GM23338 (cell line): ENCODE results near the gene NFIC.

Experiments used
- EZH2 ChIP-seq: fragments of 200-600 bp; sonication (generic); IDR thresholded peaks from one replicate; pipeline ENCODE4 v1.8.0; 2017; ENCODE audit warnings: antibody characterized with exemption, mild to moderate bottlenecking, low read depth; ENCODE audit not compliant: unreplicated experiment
- EZH2phosphoT487 ChIP-seq: fragments of 200-600 bp; sonication (generic); IDR thresholded peaks from one replicate; pipeline ENCODE4 v1.8.1; 2018; ENCODE audit warnings: antibody characterized with exemption; ENCODE audit not compliant: unreplicated experiment
- JUNB ChIP-seq: IDR thresholded peaks from one replicate; pipeline ENCODE4 v1.6.1; 2016; ENCODE audit warnings: antibody characterized with exemption; ENCODE audit not compliant: unreplicated experiment
- NANOG ChIP-seq: IDR thresholded peaks from 2 replicates; pipeline ENCODE4 v1.6.1; 2016; ENCODE audit warnings: antibody characterized with exemption, borderline replicate concordance
- POLR2AphosphoS5 ChIP-seq: IDR thresholded peaks from 2 replicates; pipeline ENCODE4 v1.6.1; 2016; ENCODE audit warnings: antibody characterized with exemption, low read depth
- TF ChIP-seq, protein P1 (sequence below), 2 experiments: fragments of 200-600 bp in 1 of 2; sonication (generic) in 1 of 2; conservative IDR thresholded peaks; 2 replicates each; pipeline versions ENCODE4 v1.5.1 to v1.6.1; 2016 to 2017; ENCODE audit warnings: antibody characterized with exemption in 2 of 2, low read depth in 2 of 2, mild to moderate bottlenecking in 2 of 2, moderate library complexity in 1 of 2
- TF ChIP-seq, protein P2 (sequence below): IDR thresholded peaks from one replicate; pipeline ENCODE4 v1.6.1; 2018; ENCODE audit warnings: antibody characterized with exemption; ENCODE audit not compliant: unreplicated experiment
- TF ChIP-seq, protein P3 (sequence below): IDR thresholded peaks from 2 replicates; pipeline ENCODE4 v1.6.1; 2016; ENCODE audit warnings: antibody characterized with exemption
- TF ChIP-seq, protein P4 (sequence below): fragments of 250-450 bp; sonication (Bioruptor Pico); IDR thresholded peaks from 2 replicates; pipeline ENCODE4 v1.5.0; 2020; ENCODE audit warnings: mild to moderate bottlenecking, moderate library complexity

DNA sequence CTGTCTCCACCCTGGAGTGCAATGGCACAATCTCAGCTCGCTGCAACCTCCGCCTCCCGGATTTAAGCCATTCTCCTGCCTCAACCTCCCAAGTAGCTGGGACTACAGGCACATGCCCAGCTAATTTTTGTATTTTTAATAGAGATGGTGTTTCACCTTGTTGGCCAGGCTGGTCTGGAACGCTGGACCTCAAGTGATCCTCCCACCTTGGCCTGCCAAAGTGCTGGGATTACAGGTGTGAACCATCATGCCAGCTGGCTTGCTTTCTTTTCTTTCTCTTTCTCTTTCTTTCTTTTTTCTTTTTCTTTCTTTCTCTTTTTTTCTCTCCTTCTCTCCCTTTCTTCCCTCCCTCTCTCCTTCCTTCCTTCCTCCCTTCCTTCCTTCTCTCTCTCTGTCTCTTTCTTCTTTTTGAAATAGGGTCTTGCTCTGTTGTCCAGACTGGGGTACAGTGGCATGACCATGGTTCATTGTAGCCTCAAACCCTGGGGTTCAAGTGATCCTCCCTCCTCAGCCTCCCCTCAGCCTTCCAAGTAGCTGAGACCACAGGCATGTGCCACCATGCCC, 33.3 kb upstream of the NFIC start:
- TF ChIP-seq EZH2 (no peak), POLR2AphosphoS5 (no peak), EZH2phosphoT487 (no peak), NANOG (no peak), JUNB (no peak)
- TF ChIP-seq, protein P1, sequence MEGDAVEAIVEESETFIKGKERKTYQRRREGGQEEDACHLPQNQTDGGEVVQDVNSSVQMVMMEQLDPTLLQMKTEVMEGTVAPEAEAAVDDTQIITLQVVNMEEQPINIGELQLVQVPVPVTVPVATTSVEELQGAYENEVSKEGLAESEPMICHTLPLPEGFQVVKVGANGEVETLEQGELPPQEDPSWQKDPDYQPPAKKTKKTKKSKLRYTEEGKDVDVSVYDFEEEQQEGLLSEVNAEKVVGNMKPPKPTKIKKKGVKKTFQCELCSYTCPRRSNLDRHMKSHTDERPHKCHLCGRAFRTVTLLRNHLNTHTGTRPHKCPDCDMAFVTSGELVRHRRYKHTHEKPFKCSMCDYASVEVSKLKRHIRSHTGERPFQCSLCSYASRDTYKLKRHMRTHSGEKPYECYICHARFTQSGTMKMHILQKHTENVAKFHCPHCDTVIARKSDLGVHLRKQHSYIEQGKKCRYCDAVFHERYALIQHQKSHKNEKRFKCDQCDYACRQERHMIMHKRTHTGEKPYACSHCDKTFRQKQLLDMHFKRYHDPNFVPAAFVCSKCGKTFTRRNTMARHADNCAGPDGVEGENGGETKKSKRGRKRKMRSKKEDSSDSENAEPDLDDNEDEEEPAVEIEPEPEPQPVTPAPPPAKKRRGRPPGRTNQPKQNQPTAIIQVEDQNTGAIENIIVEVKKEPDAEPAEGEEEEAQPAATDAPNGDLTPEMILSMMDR (conservative IDR thresholded peaks at IDR 0.05; ENCODE audit: low read depth in 2 of 2), result no peak
- TF ChIP-seq, protein P2, sequence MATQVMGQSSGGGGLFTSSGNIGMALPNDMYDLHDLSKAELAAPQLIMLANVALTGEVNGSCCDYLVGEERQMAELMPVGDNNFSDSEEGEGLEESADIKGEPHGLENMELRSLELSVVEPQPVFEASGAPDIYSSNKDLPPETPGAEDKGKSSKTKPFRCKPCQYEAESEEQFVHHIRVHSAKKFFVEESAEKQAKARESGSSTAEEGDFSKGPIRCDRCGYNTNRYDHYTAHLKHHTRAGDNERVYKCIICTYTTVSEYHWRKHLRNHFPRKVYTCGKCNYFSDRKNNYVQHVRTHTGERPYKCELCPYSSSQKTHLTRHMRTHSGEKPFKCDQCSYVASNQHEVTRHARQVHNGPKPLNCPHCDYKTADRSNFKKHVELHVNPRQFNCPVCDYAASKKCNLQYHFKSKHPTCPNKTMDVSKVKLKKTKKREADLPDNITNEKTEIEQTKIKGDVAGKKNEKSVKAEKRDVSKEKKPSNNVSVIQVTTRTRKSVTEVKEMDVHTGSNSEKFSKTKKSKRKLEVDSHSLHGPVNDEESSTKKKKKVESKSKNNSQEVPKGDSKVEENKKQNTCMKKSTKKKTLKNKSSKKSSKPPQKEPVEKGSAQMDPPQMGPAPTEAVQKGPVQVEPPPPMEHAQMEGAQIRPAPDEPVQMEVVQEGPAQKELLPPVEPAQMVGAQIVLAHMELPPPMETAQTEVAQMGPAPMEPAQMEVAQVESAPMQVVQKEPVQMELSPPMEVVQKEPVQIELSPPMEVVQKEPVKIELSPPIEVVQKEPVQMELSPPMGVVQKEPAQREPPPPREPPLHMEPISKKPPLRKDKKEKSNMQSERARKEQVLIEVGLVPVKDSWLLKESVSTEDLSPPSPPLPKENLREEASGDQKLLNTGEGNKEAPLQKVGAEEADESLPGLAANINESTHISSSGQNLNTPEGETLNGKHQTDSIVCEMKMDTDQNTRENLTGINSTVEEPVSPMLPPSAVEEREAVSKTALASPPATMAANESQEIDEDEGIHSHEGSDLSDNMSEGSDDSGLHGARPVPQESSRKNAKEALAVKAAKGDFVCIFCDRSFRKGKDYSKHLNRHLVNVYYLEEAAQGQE, result no peak
- TF ChIP-seq, protein P3, sequence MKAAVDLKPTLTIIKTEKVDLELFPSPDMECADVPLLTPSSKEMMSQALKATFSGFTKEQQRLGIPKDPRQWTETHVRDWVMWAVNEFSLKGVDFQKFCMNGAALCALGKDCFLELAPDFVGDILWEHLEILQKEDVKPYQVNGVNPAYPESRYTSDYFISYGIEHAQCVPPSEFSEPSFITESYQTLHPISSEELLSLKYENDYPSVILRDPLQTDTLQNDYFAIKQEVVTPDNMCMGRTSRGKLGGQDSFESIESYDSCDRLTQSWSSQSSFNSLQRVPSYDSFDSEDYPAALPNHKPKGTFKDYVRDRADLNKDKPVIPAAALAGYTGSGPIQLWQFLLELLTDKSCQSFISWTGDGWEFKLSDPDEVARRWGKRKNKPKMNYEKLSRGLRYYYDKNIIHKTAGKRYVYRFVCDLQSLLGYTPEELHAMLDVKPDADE, result no peak
- TF ChIP-seq, protein P4, sequence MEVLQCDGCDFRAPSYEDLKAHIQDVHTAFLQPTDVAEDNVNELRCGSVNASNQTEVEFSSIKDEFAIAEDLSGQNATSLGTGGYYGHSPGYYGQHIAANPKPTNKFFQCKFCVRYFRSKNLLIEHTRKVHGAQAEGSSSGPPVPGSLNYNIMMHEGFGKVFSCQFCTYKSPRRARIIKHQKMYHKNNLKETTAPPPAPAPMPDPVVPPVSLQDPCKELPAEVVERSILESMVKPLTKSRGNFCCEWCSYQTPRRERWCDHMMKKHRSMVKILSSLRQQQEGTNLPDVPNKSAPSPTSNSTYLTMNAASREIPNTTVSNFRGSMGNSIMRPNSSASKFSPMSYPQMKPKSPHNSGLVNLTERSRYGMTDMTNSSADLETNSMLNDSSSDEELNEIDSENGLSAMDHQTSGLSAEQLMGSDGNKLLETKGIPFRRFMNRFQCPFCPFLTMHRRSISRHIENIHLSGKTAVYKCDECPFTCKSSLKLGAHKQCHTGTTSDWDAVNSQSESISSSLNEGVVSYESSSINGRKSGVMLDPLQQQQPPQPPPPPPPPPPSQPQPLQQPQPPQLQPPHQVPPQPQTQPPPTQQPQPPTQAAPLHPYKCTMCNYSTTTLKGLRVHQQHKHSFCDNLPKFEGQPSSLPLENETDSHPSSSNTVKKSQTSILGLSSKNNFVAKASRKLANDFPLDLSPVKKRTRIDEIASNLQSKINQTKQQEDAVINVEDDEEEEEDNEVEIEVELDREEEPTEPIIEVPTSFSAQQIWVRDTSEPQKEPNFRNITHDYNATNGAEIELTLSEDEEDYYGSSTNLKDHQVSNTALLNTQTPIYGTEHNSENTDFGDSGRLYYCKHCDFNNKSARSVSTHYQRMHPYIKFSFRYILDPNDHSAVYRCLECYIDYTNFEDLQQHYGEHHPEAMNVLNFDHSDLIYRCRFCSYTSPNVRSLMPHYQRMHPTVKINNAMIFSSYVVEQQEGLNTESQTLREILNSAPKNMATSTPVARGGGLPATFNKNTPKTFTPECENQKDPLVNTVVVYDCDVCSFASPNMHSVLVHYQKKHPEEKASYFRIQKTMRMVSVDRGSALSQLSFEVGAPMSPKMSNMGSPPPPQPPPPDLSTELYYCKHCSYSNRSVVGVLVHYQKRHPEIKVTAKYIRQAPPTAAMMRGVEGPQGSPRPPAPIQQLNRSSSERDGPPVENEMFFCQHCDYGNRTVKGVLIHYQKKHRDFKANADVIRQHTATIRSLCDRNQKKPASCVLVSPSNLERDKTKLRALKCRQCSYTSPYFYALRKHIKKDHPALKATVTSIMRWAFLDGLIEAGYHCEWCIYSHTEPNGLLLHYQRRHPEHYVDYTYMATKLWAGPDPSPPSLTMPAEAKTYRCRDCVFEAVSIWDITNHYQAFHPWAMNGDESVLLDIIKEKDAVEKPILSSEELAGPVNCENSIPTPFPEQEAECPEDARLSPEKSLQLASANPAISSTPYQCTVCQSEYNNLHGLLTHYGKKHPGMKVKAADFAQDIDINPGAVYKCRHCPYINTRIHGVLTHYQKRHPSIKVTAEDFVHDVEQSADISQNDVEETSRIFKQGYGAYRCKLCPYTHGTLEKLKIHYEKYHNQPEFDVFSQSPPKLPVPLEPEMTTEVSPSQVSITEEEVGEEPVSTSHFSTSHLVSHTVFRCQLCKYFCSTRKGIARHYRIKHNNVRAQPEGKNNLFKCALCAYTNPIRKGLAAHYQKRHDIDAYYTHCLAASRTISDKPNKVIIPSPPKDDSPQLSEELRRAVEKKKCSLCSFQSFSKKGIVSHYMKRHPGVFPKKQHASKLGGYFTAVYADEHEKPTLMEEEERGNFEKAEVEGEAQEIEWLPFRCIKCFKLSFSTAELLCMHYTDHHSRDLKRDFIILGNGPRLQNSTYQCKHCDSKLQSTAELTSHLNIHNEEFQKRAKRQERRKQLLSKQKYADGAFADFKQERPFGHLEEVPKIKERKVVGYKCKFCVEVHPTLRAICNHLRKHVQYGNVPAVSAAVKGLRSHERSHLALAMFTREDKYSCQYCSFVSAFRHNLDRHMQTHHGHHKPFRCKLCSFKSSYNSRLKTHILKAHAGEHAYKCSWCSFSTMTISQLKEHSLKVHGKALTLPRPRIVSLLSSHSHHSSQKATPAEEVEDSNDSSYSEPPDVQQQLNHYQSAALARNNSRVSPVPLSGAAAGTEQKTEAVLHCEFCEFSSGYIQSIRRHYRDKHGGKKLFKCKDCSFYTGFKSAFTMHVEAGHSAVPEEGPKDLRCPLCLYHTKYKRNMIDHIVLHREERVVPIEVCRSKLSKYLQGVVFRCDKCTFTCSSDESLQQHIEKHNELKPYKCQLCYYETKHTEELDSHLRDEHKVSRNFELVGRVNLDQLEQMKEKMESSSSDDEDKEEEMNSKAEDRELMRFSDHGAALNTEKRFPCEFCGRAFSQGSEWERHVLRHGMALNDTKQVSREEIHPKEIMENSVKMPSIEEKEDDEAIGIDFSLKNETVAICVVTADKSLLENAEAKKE (CRISPR knock-in tag), result no peak
